Neuronal stem cell (in vitro differentiated cells): ENCODE results near the gene BCAS3.

Experiments
- DNase-seq: peaks from one replicate; pipeline ENCODE4 v3.0.0-alpha.2; 2013; ENCODE audit warnings: low spot score
- H2AFZ ChIP-seq: one replicate; pipeline ENCODE4 v1.6.1; 2013; ENCODE audit warnings: mild to moderate bottlenecking, low read length, inconsistent platforms
- H2AK5ac ChIP-seq: 2 replicates; pipeline ENCODE4 v1.6.1; 2013; ENCODE audit warnings: low read depth, mild to moderate bottlenecking, inconsistent platforms, low read length, moderate library complexity, mixed read lengths
- H2BK120ac ChIP-seq: 2 replicates; pipeline ENCODE4 v1.6.1; 2013; ENCODE audit warnings: low read depth, mild to moderate bottlenecking, inconsistent platforms, low read length, moderate library complexity, mixed read lengths
- H2BK12ac ChIP-seq: one replicate; pipeline ENCODE4 v1.6.1; 2013; ENCODE audit warnings: low read length, inconsistent platforms
- H2BK15ac ChIP-seq: 2 replicates; pipeline ENCODE4 v1.6.1; 2013; ENCODE audit warnings: mild to moderate bottlenecking, low read length, inconsistent platforms, mixed read lengths
- H2BK5ac ChIP-seq: one replicate; pipeline ENCODE4 v1.6.1; 2013; ENCODE audit warnings: inconsistent platforms, mild to moderate bottlenecking, low read length, moderate library complexity
- H3K14ac ChIP-seq: one replicate; pipeline ENCODE4 v1.6.1; 2013; ENCODE audit warnings: low read length, inconsistent platforms
- H3K18ac ChIP-seq: 2 replicates; pipeline ENCODE4 v1.6.1; 2013; ENCODE audit warnings: low read length, inconsistent platforms
- H3K23ac ChIP-seq: 2 replicates; pipeline ENCODE4 v1.6.1; 2013; ENCODE audit warnings: low read depth, mild to moderate bottlenecking, mixed read lengths, low read length, inconsistent platforms; ENCODE audit not compliant: poor library complexity
- H3K27ac ChIP-seq: replicated peaks from 3 replicates; pipeline ENCODE4 v1.5.1; 2013; ENCODE audit warnings: low read length, inconsistent platforms
- H3K27me3 ChIP-seq, 3 experiments: 2 replicates each; pipeline ENCODE4 v1.6.1; 2013; ENCODE audit warnings: low read length in 3 of 3, mild to moderate bottlenecking in 2 of 3, inconsistent platforms in 1 of 3, low read depth in 1 of 3, mixed read lengths in 1 of 3, moderate library complexity in 1 of 3; ENCODE audit not compliant: control insufficient read depth in 3 of 3, insufficient read depth in 3 of 3
- H3K36me3 ChIP-seq, 2 donors: replicated peaks in 1 of 2; 2 replicates each; pipeline ENCODE4 v1.6.1; 2013; ENCODE audit warnings: low read length in 2 of 2; ENCODE audit not compliant: control insufficient read depth in 2 of 2, insufficient read depth in 2 of 2
- H3K4ac ChIP-seq: 2 replicates; pipeline ENCODE4 v1.6.1; 2013; ENCODE audit warnings: inconsistent platforms, mild to moderate bottlenecking, low read length, moderate library complexity
- H3K4me1 ChIP-seq, 2 donors: 1 replicate in 1 of 2; 2 replicates in 1 of 2; pipeline ENCODE4 v1.6.1; 2013; ENCODE audit warnings: low read length in 2 of 2, low read depth in 1 of 2; ENCODE audit not compliant: control insufficient read depth in 2 of 2, insufficient read depth in 1 of 2
- H3K4me2 ChIP-seq: one replicate; pipeline ENCODE4 v1.6.1; 2013; ENCODE audit warnings: mild to moderate bottlenecking, low read length, inconsistent platforms; ENCODE audit not compliant: insufficient read depth, poor library complexity, severe bottlenecking
- H3K4me3 ChIP-seq, 2 donors: 2 replicates each; pipeline ENCODE4 v1.5.1; 2013; ENCODE audit warnings: low read length in 2 of 2, mild to moderate bottlenecking in 2 of 2, inconsistent platforms in 1 of 2, moderate library complexity in 1 of 2
- H3K79me1 ChIP-seq: one replicate; pipeline ENCODE4 v1.6.1; 2013; ENCODE audit warnings: low read depth, mild to moderate bottlenecking, inconsistent platforms, low read length, moderate library complexity
- H3K9ac ChIP-seq: one replicate; pipeline ENCODE4 v1.6.1; 2013; ENCODE audit warnings: mild to moderate bottlenecking, low read depth, low read length, inconsistent platforms; ENCODE audit not compliant: poor library complexity
- H3K9me3 ChIP-seq, 2 donors: replicated peaks in 1 of 2; 2 replicates each; pipeline versions ENCODE3 to v1.6.1; 2013; ENCODE audit warnings: low read length in 2 of 2, mild to moderate bottlenecking in 2 of 2, inconsistent platforms in 1 of 2, low read depth in 1 of 2, mixed read lengths in 1 of 2, moderate library complexity in 1 of 2; ENCODE audit not compliant: control insufficient read depth in 2 of 2, insufficient read depth in 1 of 2
- H4K8ac ChIP-seq: one replicate; pipeline ENCODE4 v1.6.1; 2013; ENCODE audit warnings: low read depth, mild to moderate bottlenecking, inconsistent platforms, low read length, moderate library complexity
- H4K91ac ChIP-seq: one replicate; pipeline ENCODE4 v1.6.1; 2013; ENCODE audit warnings: low read length, low read depth, mild to moderate bottlenecking, inconsistent platforms; ENCODE audit not compliant: poor library complexity
- WGBS, 2 donors: extraction: QIAGEN DNeasy Blood & Tissue Kit; methylation state at CpG; one replicate each; pipeline ENCODE4 v1.1.7; 2013; ENCODE audit warnings: missing lambda C conversion rate in 2 of 2, mixed read lengths in 1 of 2; ENCODE audit not compliant: insufficient read length in 2 of 2, insufficient replicate concordance in 1 of 2; ENCODE audit errors: extremely low coverage in 2 of 2; 5-methylcytosine and 5-hydroxymethylcytosine counted together

Gene BCAS3

GRCh38 chr17:61321344-61321743 lies 643.7 kb downstream of the BCAS3 start:
- H3K18ac ChIP-seq = no peak overlapping the region
- H3K23ac ChIP-seq = no peak overlapping the region
- H4K8ac ChIP-seq = no peak overlapping the region
- H2BK12ac ChIP-seq = no peak overlapping the region
- no peak overlapping the region for H3K27ac ChIP-seq
- DNase-seq = no peak
- H2BK5ac ChIP-seq = no peak overlapping the region
- no peak overlapping the region for H3K9ac ChIP-seq
- no peaks in the 10 kb centered on the region for H3K79me1 ChIP-seq
- no peaks in the 10 kb centered on the region for H3K27me3 ChIP-seq
- no peaks in the 10 kb centered on the region for H3K9me3 ChIP-seq
- no peak overlapping the region for H3K4ac ChIP-seq
- H2AFZ ChIP-seq = no peak overlapping the region
- no peak overlapping the region for H3K4me3 ChIP-seq
- no peak overlapping the region for H2BK15ac ChIP-seq
- H2BK120ac ChIP-seq = no peak overlapping the region
- H2AK5ac ChIP-seq = no peak overlapping the region
- no CpG with 5 or more reads among the region's 6 CpGs for WGBS, 2 donors
- no peaks in the 10 kb centered on the region for H3K36me3 ChIP-seq
- H3K4me2 ChIP-seq = no peak overlapping the region
- no peak overlapping the region for H3K14ac ChIP-seq
- H3K4me1 ChIP-seq = peaks cover 10 to 18% of the 10 kb centered on the region in 2 donors
- H4K91ac ChIP-seq = no peak overlapping the region

- H4K8ac ChIP-seq = no peak overlapping the region
- DNase-seq = no peak
- H3K27me3 ChIP-seq = no peaks in the 10 kb centered on the region
- no peak overlapping the region for H2BK120ac ChIP-seq
- no peak overlapping the region for H3K9ac ChIP-seq
- H3K23ac ChIP-seq = no peak overlapping the region
- no peaks in the 10 kb centered on the region for H3K9me3 ChIP-seq
- no peak overlapping the region for H2BK15ac ChIP-seq
- H3K18ac ChIP-seq = no peak overlapping the region
- no peak overlapping the region for H3K4me3 ChIP-seq
- H4K91ac ChIP-seq = no peak overlapping the region
- no peak overlapping the region for H2AK5ac ChIP-seq
- no CpG with 5 or more reads among the region's 4 CpGs for WGBS, 2 donors
- H3K79me1 ChIP-seq = no peaks in the 10 kb centered on the region
- no peak overlapping the region for H3K4ac ChIP-seq
- no peak overlapping the region for H3K14ac ChIP-seq
- no peaks in the 10 kb centered on the region for H3K36me3 ChIP-seq
- peak overlapping the region; percentile 7 for H2AFZ ChIP-seq
- peaks cover 10 to 18% of the 10 kb centered on the region in 2 donors for H3K4me1 ChIP-seq
- no peak overlapping the region for H3K4me2 ChIP-seq
- H2BK12ac ChIP-seq = no peak overlapping the region
- H3K27ac ChIP-seq = no peak overlapping the region
- no peak overlapping the region for H2BK5ac ChIP-seq
Measured at GRCh38 chr17:61322325-61323002, 644.8 kb downstream of the BCAS3 start.

GRCh38 chr17:61323003-61323908 lies 645.6 kb downstream of the BCAS3 start:
- WGBS, 2 donors = no CpG with 5 or more reads among the region's 13 CpGs
- no peaks in the 10 kb centered on the region for H3K36me3 ChIP-seq
- peaks cover 10 to 18% of the 10 kb centered on the region in 2 donors for H3K4me1 ChIP-seq
- H3K27ac ChIP-seq = no peak overlapping the region
- H3K9ac ChIP-seq = no peak overlapping the region
- no peak overlapping the region for H2BK15ac ChIP-seq
- no peak overlapping the region for H2BK12ac ChIP-seq
- no peak overlapping the region for H4K8ac ChIP-seq
- DNase-seq = no peak
- H3K9me3 ChIP-seq = no peaks in the 10 kb centered on the region
- H3K14ac ChIP-seq = peak overlapping the region; percentile 27
- H2AK5ac ChIP-seq = no peak overlapping the region
- no peak overlapping the region for H2BK120ac ChIP-seq
- H3K27me3 ChIP-seq = no peaks in the 10 kb centered on the region
- peak overlapping the region; percentile 7 for H2AFZ ChIP-seq
- no peaks in the 10 kb centered on the region for H3K79me1 ChIP-seq
- no peak overlapping the region for H2BK5ac ChIP-seq
- no peak overlapping the region for H3K4me2 ChIP-seq
- no peak overlapping the region for H3K4me3 ChIP-seq
- H4K91ac ChIP-seq = no peak overlapping the region
- H3K18ac ChIP-seq = peak overlapping the region; percentile 5
- H3K23ac ChIP-seq = no peak overlapping the region
- no peak overlapping the region for H3K4ac ChIP-seq
